GM21786 (cell line): Measurements from ENCODE around the gene TRDMT1.

ENCODE experiments used
- ATAC-seq: cut with Tn5 transposase; IDR thresholded peaks from one replicate; pipeline ENCODE4 v1.9.1; 2021; ENCODE audit not compliant: unreplicated experiment

TRDMT1 gene

DNA sequence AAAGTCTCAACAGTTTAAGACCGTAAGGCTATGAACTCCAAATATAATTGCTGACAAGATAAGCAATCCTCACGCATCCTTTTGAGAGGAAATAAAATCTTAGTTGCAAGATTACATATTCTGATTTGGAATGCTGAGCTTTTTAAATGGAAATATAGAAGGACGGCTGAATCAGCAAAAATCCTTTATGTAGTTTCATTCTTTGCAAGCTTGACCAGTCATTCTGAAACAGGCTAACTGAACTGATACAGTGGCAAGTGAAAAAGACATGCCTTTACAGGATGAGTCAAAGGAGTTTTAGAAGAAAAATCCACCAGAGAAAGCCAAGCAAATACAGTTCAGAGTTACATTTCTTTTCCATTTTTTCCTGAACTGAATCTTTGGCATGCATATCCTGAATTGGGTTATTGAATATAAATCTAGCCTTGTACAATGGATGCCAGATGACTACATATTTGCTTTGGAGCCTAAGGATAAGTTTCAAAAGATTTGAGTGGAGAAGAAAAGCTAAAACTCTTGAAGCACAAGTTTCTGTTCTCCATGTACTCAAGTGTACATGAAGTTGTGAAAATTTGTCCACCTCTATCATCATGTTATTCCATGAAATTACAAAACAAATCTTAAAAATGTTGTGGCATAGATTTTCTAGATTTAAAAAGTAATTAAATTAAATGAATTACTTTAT lies 30.9 kb upstream of the TRDMT1 start:
- ATAC-seq: no peak

DNA sequence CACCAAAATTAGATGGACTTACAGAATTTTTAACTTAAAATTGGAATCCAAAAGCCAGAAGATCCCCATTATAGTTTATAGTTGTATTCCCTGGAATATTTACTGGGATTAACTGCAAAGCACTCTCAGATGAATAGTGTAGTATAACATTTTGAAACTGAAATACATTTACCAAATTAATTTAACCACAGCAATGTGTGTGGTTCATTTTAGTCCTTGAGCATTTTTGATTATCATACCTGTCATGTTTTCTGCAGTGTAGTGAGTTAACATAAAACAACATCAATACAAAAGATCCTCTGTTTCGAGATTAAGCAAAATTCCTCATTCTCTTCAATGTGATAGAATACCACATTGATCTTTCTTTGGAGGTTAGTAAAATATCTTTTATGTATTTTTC lies 30.3 kb upstream of the TRDMT1 start:
- ATAC-seq: no peak

DNA sequence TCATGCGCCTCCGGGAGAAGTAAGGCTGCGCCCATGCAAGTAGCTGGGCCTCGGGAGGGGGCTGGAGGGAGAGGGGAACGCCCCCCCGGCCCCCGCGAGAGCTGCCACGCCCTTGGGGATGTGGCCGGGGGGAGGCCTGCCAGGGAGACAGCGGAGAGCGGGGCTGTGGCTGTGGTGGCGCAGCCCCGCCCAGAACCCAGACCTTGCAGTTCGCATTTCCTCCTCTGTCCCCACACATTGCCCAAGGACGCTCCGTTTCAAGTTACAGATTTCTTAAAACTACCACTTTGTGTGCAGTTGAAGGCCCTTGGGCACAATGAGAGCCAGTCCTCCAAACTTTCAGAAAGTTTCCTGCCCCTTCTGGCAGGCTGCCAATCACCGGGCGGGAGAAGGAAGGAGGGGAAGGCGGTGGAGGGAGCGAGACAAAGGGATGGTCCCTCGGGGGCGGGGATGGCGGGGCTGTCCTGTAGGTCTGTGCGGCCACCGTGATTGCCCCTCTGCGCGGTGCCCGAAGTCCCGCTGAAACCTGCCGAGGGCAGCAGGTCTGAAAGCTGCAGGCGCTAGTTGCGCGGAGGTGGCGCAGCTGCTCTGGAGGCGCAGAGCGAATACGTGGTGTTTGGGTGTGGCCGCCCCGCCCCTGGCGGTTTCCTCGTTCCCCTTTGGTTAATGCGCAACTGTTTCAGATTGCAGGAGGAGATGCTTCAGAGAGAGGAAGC lies 28.7 kb upstream of the TRDMT1 start:
- peak; percentile 47 for ATAC-seq

DNA sequence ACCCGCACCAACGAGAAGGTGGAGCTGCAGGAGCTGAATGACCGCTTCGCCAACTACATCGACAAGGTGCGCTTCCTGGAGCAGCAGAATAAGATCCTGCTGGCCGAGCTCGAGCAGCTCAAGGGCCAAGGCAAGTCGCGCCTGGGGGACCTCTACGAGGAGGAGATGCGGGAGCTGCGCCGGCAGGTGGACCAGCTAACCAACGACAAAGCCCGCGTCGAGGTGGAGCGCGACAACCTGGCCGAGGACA lies 28.2 kb upstream of the TRDMT1 start:
- no peak for ATAC-seq

DNA sequence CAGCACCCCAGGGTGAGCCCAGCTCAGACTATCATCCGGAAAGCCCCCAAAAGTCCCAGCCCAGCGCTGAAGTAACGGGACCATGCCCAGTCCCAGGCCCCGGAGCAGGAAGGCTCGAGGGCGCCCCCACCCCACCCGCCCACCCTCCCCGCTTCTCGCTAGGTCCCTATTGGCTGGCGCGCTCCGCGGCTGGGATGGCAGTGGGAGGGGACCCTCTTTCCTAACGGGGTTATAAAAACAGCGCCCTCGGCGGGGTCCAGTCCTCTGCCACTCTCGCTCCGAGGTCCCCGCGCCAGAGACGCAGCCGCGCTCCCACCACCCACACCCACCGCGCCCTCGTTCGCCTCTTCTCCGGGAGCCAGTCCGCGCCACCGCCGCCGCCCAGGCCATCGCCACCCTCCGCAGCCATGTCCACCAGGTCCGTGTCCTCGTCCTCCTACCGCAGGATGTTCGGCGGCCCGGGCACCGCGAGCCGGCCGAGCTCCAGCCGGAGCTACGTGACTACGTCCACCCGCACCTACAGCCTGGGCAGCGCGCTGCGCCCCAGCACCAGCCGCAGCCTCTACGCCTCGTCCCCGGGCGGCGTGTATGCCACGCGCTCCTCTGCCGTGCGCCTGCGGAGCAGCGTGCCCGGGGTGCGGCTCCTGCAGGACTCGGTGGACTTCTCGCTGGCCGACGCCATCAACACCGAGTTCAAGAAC lies 27.7 kb upstream of the TRDMT1 start:
- peak; percentile 14 for ATAC-seq

DNA sequence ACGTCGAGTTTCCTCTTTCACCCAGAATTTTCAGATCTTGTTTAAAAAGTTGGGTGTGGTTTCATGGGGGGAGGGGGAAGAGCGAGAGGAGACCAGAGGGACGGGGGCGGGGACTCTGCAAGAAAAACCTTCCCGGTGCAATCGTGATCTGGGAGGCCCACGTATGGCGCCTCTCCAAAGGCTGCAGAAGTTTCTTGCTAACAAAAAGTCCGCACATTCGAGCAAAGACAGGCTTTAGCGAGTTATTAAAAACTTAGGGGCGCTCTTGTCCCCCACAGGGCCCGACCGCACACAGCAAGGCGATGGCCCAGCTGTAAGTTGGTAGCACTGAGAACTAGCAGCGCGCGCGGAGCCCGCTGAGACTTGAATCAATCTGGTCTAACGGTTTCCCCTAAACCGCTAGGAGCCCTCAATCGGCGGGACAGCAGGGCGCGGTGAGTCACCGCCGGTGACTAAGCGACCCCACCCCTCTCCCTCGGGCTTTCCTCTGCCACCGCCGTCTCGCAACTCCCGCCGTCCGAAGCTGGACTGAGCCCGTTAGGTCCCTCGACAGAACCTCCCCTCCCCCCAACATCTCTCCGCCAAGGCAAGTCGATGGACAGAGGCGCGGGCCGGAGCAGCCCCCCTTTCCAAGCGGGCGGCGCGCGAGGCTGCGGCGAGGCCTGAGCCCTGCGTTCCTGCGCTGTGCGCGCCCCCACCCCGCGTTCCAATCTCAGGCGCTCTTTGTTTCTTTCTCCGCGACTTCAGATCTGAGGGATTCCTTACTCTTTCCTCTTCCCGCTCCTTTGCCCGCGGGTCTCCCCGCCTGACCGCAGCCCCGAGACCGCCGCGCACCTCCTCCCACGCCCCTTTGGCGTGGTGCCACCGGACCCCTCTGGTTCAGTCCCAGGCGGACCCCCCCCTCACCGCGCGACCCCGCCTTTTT lies 26.9 kb upstream of the TRDMT1 start, which contains the start of gene VIM:
VIM (plus strand) TSS at position 151 of the 925 bp plus-strand sequence. CDS start 1,182 bp downstream, outside the sequence.
- ATAC-seq: peak; percentile 36

DNA sequence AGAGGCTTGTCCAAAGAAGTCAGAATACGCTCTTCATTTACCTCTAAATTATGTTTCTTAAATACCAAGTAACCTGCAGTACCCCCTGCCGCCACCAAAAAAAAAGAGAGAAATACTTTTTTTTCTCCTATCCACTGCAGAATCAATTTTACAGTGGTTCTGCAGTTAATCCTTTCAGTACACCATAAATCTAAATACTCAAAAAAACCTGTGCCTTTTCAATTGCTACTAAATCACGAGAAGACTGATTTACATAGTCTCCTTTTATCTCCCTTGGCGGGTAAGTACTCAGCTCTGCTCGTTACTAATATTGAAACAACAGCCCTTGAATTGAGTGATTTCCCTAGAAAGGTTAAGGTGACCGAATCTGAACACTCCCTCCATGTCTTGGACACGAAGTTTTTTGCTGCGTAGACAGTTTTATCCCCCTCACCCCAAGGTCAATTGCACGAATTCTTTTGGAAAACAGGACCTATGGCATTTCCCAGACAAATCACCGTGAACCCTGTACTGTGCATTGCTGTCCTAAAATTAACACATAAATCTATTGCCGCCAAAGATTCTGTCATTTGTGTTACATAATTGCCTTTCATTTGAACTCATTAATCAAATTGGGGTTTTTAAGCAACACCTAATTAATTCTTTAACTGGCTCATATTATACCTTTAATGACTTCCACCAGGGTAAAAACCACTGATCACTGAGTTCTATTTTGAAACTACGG lies 26.1 kb upstream of the TRDMT1 start:
- peak; percentile 26 for ATAC-seq

DNA sequence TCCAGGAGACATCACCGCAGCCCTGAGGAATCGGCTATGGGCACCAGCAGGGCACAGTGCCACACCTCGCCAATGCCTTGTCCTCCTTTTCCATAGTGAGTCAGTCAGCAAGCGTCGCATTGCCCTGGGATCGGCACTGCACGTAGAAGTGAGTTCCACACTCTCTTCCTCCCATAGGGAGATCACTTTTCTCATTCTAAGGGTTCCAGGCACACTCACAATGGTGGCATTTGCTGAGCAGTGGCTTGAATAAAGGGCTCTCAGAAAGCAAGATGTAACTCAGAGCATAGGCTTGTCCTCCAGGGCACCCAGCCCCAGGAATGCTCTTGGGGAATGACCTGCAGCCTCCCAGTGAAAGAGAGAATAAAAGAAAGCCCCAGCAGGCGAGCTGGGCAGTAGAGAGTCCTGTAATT lies 25.4 kb upstream of the TRDMT1 start:
- no peak for ATAC-seq

DNA sequence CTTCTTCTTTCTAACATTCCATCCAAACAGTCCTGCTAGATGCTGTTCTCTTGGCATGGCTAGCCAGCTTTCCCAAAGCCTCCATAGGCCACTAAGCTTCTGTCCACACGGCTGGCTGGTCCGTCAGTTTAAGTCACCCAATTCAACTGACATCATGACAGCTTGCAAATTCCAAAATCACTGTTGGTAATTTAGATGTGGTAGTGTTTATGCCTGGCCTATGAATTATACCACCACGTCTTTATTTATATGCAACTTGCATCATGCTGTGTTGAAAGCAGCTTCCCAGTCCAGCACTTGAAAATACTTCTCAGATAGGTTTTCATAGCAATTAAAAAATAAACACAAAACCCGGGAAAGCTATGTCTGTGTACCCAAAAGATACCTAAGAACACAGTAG lies 24.3 kb upstream of the TRDMT1 start:
- ATAC-seq: no peak

DNA sequence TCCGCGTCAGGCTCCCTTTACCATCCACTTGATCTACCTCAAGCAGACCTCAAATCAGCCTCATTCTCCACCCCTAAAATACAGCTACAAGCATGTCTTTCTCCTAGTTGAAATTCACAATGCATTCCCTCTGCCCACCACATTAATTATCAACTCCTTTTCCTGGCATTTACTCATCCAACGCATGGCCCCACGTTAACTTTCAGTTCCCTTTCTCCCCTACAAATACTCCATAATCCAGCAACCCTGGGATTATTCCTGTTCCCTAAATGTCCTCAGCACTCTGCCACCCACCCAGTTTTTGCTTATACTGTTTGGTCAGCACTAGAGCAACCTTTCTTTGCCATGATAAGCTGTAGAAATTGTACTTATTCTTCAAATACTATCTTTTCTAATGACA lies 20.9 kb upstream of the TRDMT1 start:
- ATAC-seq: no peak

DNA sequence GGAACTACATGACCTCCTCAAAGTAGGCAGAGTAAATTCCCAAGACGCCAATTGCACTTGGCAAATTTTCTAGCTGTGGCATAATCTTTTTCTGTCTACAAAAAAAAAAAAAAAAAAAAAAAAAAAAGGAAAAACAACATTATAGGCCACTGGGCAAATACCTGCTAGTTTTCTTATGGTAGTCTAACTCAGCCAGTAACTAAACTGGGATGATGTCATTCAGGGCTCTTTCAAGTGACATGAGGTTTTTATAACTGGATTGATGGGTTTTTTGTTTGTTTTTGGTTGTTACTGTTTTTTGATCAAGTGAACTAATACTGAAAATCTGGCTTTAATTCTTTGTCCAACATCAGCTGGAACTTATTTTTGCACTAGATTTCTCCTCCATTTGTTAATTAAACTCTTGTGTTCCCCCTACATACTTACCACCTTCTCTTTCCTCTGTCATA lies 19.2 kb upstream of the TRDMT1 start:
- ATAC-seq: no peak

DNA sequence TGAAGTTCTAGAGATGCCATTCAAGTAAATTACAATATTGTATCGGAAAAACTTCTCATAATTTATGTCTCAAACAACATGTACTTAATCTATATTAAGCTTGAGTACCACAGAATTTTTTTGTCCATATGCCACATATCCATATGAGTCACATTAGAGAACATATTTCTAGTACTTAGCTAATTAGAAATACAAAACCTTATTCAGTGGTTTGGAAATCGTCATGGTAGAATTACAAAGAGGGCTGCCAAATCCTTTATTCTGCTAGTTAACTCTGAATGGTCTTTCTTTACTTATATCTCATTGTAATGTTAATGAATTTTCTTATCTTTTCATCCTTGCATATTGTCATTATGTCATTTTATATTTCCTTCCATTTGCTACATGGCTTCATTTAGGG lies 17.6 kb upstream of the TRDMT1 start:
- ATAC-seq: no peak

DNA sequence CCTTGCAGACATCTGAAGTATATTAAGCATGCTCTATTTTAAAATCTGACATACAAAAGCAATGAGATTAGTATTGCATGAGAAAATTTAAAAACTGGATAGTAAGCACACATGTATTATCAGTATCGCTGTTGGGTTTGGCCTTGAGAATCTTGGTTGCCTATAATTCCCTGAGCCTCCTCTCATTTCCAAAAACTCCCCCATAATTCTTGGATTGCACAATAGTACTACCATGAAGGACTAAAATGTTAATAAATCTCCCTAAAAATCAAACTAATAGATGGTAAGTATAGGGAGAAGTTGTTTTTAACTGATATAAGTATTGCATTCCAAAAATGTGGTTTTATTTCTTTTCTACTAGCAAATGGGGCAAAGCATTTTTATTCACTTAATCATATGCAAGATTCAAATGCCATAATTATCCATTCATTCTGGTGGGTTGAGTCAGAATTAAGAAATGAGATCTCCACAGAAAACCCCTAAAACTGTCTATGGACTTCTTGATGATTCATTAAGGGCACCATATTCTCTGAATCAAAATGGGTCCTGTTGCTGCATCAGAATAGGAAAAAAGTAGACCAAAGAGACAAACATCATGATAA lies 16.3 kb upstream of the TRDMT1 start:
- ATAC-seq: no peak

DNA sequence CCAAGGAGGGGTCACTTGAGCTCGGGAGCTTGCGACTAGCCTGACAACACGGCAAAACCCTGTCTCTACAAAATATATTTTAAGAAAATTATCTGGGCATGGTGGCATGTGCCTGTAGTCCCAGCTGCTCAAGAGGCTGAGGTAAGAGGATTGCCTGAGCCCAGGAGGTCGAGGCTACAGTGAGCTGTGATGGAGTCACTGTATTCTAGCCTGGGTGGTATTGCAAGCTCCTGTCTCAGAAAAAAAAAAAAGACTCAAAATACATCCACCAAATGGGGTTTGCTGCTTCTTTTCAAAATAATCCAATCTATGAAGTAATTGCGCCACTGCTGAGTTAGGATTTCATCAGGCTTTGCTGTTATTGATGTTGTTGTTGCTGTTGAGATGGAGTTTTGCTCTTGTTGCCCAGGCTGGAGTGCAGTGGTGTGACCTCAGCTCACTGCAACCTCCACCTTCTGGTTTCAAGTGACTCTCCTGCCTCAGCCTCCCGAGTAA lies 15.5 kb upstream of the TRDMT1 start:
- no peak for ATAC-seq

DNA sequence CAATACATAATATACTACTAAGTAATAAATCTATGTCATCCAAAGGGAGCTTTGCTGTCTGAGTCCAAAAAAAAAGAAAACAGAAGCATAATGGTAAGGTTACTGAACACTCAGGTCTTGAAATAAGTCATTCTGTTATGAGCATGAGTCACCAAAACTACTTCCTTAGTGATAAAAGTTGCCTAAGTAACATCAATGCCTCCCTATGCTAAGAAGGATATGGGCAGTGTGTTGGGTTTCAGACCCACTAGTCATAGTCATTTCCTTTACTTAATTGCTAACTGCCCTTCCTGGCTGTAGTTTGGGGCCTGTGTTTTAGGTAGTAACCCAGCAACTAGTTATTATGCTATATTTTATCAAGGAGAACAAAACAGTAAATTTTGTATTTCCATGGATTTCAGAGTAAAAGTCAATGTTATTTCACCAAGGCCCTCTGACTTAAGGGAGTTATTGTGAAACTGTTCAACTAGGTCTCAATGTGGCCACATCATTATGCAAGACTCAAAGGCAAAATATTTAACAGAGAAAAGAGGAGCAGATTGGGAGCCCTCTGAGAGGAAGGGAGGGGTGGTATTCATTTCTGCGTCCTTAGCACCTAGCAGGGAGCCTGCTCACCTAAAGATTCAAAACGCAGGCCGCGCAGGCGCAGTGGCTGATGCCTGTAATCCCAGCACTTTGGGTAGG lies 14.9 kb upstream of the TRDMT1 start:
- ATAC-seq: peak; percentile 100

DNA sequence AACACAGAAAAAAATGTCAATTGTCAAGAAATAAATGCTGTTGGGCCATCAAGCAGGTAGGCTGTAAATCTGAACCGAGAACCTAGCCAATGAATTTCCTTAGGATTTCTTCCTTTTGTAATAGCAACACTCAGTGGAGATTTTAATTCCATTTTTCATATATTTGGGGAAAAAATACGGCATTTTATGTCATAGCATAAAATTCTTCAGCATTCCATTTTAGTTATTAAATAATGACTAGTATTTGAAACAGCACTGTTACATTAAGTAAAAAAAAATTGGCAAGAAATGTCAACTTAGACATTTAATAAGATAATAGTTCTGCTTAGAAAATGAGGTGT lies 14.3 kb upstream of the TRDMT1 start:
- no peak for ATAC-seq

DNA sequence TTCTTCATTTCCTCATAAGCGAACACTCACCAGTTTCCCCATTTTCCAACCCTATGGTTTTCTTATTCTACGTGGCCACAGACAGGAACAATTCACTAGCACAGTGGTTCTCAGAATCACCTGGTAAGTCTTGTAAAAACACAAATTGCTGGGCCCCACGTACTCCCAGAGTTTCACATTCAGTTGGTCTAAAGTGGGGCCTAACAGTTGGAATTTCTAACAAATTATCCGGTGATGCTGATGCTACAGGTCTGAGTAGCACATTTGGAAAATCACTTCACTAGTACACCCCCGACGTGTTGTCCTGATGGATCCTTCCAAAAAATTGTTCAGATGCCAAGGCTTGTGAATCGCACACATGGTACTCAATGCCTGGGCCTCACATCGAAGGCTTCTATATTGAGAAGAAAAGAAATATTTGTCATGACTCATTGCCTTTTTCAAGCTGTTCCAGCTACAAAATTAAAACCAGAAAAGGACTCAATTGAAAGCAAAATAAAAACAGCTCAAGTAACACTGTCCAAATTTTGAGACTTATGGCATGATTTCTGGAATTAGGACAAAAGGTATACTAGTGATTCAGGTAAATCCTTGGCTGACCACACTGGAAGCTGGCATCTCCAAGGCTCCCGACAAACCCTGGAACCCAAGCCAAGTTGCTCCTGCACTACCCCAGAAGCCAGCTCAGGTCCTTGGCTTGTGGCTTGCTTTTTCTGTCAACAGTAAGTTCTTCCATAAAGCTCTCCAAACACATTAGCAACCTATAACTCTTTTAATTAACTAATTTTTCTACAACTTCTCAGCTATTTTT lies 13.7 kb upstream of the TRDMT1 start:
- no peak for ATAC-seq

DNA sequence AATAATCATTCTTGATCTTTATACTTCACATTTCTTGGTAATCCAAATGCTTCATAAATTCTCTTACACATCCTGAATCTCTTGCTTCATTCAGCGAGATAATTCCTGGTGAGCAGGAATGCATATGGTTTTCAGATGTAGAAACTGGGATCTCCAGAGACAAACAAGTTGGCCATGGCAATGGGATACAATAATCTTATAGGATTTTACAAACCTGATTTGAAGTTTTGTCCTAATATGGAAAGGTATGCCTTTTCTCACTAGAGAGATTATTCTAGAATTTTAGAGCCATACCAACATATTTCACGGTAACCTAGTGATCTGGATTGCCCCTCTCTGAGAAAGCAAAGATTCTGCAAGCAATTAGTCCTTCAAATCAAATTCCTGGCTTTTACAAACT lies 13.1 kb upstream of the TRDMT1 start:
- ATAC-seq: no peak
